Naive thymus-derived CD8-positive, alpha-beta T cell (primary cell): ENCODE data around the gene IYD. TPM values are rescaled to one million over a fixed set of nuclear protein-coding genes. Genes with fewer than 3 reads are reported as not detected.

Source experiments
- ATAC-seq, 2 donors: fragments of 150-1000 bp; cut with Tn5 transposase in 1 of 2; sonication (Bioruptor Pico), chemical (Tn5 transposase) in 1 of 2; 1 replicate in 1 of 2; 2 replicates in 1 of 2; pipeline ENCODE4 v1.10.0; 2021; ENCODE audit warnings: mild to moderate bottlenecking in 2 of 2, moderate library complexity in 2 of 2
- POLR2A ChIA-PET: fragments of 350-600 bp; sonication (Branson Sonifier 250); formaldehyde crosslinking; loops from one replicate; lab custom pipeline; 2021; ENCODE audit warnings: antibody characterized with exemption; lab: Charles Lee
- DNase-seq, 10 donors: peaks; one replicate each; pipeline versions ENCODE4 v3.0.0 to v3.0.0-alpha.2; 2020 to 2022
- H3K27ac Mint-ChIP-seq, 10 donors: one replicate each; pipeline ENCODE4 v1.8.0; 2020 to 2022; ENCODE audit warnings: mild to moderate bottlenecking in 10 of 10, mixed read lengths in 10 of 10, moderate library complexity in 4 of 10, inconsistent platforms in 1 of 10
- H3K27me3 Mint-ChIP-seq, 5 donors: one replicate each; pipeline ENCODE4 v1.8.0; 2021 to 2022; ENCODE audit warnings: mixed read lengths in 5 of 5
- H3K36me3 Mint-ChIP-seq, 3 donors: one replicate each; pipeline ENCODE4 v1.8.0; 2020 to 2022; ENCODE audit warnings: mixed read lengths in 3 of 3, mild to moderate bottlenecking in 2 of 3, inconsistent platforms in 1 of 3
- H3K4me1 Mint-ChIP-seq, 4 donors: one replicate each; pipeline ENCODE4 v1.8.0; 2021 to 2022; ENCODE audit warnings: mixed read lengths in 4 of 4
- H3K4me3 Mint-ChIP-seq, 10 donors: one replicate each; pipeline ENCODE4 v1.8.0; 2020 to 2022; ENCODE audit warnings: mild to moderate bottlenecking in 10 of 10, mixed read lengths in 10 of 10, moderate library complexity in 6 of 10, inconsistent platforms in 1 of 10
- H3K9me3 Mint-ChIP-seq, 9 donors: one replicate each; pipeline ENCODE4 v1.8.0; 2020 to 2022; ENCODE audit warnings: mixed read lengths in 9 of 9, mild to moderate bottlenecking in 3 of 9, inconsistent platforms in 1 of 9, moderate library complexity in 1 of 9
- polyA plus RNA-seq, 3 donors: library from polyadenylated mRNA; unstranded; fragments of 300-500 nt; fragmentation: Illumina TruSeq; gene quantifications; one replicate each; pipeline ENCODE4 v1.2.3, GENCODE V29; 2021
- total RNA-seq, 8 experiments: library from RNA in 2 of 8; stranded (reverse) in 2 of 8; gene quantifications; one replicate each; pipeline ENCODE4 v1.2.3 and lab custom pipeline; 2021 to 2026

Gene IYD
- total and polyA plus RNA-seq, 5 experiments from 2014 or later, result not detected

DNA sequence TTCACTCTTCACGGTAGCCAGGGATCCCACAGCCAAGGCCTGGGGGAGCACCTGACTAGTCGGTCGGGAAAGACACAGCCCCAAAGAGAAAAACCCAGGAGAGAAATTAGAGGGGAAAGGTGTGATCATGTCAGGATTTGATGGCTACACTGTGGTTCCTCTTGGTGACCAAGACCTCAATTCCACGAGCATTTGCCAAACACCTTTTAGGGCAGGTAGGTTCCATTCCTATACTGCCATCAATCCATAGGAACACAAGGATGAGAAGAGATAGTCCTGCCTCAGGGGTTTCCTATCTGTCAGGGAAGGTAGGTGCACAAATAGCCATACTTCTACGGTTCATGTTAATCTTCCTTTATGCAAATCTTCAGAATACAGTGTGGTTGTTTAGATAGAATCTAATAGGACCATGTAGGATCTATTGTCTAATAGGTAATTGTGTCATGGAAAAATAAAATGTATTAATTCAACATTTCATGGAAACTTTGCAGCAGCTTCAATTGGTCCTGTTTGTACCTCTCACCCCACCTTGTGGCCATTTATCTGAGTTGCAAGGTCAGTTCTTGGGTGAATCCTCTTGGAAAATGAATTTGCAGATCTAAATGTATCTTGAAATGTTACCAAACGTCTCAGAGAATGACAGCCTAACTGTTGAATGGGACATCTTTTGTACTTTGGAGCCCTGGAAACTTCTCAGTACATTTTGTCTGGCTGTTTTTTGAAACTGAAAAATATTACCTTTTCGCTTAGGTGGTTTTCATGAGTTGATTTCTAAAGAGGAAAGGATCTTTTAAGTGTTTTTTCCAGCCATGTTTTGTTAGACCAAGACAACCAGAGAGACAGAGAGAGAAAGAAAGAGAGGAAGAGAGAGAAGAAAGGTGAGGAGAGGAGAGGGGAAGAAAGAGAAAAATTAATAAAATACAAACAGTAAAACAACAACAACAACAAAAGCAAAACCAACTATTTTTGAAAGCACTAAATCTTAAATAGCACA is 33.7 kb upstream of the IYD start:
- H3K27me3 Mint-ChIP-seq, result peaks cover 5 to 23% (median 9%) of the 10 kb centered on the region in 5 donors
- ATAC-seq (no peak), DNase-seq (peak in 3 of 10 donors; percentile 8 to 29 (median 10))
- H3K36me3 Mint-ChIP-seq, result no peaks in the 10 kb centered on the region
- no peaks in the 10 kb centered on the region for H3K4me1 Mint-ChIP-seq
- no peaks in the 10 kb centered on the region for H3K9me3 Mint-ChIP-seq
- POLR2A ChIA-PET, result no interaction called here
- no peak overlapping the region for H3K4me3 Mint-ChIP-seq
- no peak overlapping the region for H3K27ac Mint-ChIP-seq

DNA sequence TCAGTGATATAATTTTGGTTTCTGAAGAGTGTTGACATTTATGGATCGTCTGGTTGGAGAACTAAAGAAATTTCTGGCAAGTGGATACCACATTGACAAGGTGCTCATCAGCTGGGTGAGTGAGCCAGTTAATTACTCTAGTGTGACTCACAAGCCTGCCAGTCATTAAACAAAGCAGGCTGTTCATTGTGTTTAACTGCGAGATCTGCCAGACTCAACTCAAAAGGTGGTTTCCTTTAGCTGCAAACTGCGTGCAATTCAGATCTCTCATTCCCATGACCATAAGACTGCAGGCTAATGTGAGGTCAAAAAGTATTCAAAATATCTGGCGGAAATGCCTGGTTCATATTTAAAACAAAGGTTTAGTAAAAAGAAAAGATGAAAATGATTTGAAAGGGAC is 32.5 kb upstream of the IYD start:
- POLR2A ChIA-PET, result no interaction called here
- Mint-ChIP-seq H3K27me3 (peaks cover 5 to 23% (median 9%) of the 10 kb centered on the region in 5 donors), H3K4me1 (no peaks in the 10 kb centered on the region), H3K4me3 (no peak overlapping the region), H3K9me3 (no peaks in the 10 kb centered on the region), H3K36me3 (no peaks in the 10 kb centered on the region), H3K27ac (no peak overlapping the region)
- ATAC-seq (no peak), DNase-seq (no peak)

DNA sequence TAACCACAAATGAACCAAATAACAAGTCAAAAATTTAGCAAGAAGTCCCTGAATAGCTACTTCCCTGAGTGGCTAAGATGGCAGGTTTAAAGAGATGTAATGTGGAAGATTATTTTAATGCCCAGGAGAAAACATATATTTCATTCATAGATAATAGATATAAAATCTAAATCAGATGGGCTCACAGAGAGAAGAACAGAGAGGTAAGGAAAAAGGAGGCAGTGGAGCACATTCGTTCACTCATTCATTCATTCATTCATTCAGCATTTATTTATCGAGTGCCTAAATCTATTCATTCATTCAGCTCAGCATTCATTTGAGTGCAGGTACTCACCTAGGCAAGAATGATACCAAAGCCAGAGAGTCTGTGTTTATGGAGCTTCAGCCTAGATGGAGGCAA is 32.1 kb upstream of the IYD start:
- H3K9me3 Mint-ChIP-seq, result no peaks in the 10 kb centered on the region
- H3K27me3 Mint-ChIP-seq, result peaks cover 5 to 23% (median 9%) of the 10 kb centered on the region in 5 donors
- DNase-seq, result no peak
- no peaks in the 10 kb centered on the region for H3K4me1 Mint-ChIP-seq
- no peak overlapping the region for H3K4me3 Mint-ChIP-seq
- no peak overlapping the region for H3K27ac Mint-ChIP-seq
- no peaks in the 10 kb centered on the region for H3K36me3 Mint-ChIP-seq
- no peak for ATAC-seq
- POLR2A ChIA-PET, result no interaction called here

DNA sequence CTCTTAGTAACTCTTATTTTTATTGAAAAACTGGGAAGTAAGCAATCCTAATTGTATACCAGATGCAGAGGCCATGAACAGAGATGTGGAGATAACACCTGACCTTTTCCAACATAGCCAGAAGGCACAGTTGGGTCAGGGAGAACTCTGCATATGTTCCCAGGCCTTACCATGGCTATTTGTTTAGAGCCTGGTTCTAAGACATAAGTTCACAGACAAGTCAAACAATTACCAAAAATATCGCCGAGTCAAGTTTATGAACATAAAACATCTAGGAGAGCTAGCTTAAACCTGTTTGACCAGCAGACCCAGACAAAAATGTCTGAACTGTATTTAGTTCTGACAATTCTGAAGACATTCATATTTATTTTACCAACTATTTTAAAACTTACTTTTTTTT is 26.7 kb upstream of the IYD start:
- Mint-ChIP-seq H3K27me3 (peaks cover 0 to 6% (median 4%) of the 10 kb centered on the region in 5 donors), H3K4me3 (no peak overlapping the region), H3K36me3 (no peaks in the 10 kb centered on the region), H3K9me3 (no peaks in the 10 kb centered on the region), H3K27ac (no peak overlapping the region), H3K4me1 (no peaks in the 10 kb centered on the region)
- ATAC-seq (no peak), DNase-seq (no peak)
- POLR2A ChIA-PET, result no interaction called here

DNA sequence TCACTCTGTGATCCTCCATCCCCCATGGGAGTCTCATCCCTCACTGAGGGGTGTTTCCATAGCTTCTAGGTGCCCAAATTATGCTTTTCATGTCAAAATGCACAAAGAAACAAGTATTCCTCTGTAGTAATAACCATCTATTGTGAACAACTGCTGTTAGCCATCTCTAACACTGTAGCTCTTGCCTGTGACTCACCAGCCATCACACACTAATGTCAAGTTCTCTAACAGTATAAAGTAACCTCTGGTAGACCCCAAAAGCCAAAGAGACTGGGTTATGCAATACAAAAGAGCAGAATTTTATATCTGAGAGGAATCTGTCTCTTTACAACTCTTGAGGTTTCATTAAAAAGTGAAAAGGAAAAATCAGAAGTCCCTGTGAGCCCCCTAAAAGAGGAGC is 25.4 kb upstream of the IYD start:
- POLR2A ChIA-PET, result no interaction called here

DNA sequence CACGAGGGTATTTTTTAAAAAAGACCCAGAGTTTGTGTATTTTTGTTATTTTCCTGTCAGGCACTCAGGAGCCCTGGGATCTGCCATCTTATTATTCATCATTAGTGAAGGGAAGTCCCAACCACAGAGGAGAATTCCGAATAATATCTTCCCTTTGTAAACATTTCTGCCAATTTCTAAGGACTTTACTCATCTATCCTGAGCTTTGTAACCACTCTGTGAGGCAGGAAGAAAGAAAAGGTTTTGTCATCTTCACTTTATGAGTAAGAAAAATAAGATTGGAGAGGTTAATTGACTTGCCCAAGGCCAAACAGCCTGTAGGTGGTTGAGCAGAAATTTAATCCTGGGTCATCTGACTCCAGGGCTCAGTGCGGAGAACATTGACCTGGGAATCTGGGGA is 23.0 kb upstream of the IYD start:
- POLR2A ChIA-PET, result no interaction called here
- H3K36me3 Mint-ChIP-seq, result no peaks in the 10 kb centered on the region
- H3K9me3 Mint-ChIP-seq, result no peaks in the 10 kb centered on the region
- no peak overlapping the region for H3K27ac Mint-ChIP-seq
- no peak for ATAC-seq
- peaks cover 3 to 15% (median 4%) of the 10 kb centered on the region in 5 donors for H3K27me3 Mint-ChIP-seq
- no peak overlapping the region for H3K4me3 Mint-ChIP-seq
- no peaks in the 10 kb centered on the region for H3K4me1 Mint-ChIP-seq
- DNase-seq, result no peak

More for the DNA sequence above, 25.4 kb upstream of the IYD start:
- Mint-ChIP-seq H3K4me1 (no peaks in the 10 kb centered on the region), H3K27me3 (peaks cover under 1 to 15% (median 4%) of the 10 kb centered on the region in 5 donors), H3K27ac (no peak overlapping the region), H3K9me3 (no peaks in the 10 kb centered on the region), H3K4me3 (no peak overlapping the region), H3K36me3 (no peaks in the 10 kb centered on the region)
- DNase-seq, result no peak
- ATAC-seq, result no peak

DNA sequence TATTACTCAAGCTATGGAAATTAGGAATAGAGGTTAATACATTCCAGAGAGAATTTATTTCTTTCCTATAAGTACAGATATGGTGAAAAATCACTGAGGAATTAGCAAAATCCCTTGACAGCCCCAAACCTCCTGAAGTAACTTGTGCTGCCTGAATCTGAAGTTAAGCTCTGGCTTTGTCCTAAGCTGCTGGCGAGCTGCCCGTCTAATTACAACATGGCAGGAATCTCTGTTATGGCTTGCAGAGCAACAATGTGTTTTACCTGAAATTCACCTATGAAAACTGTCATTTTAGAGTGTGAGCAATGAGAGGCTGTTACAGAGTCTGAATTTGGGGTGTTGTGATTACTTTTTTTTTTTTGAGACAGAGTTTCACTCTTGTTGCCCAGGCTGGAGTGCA is 22.5 kb upstream of the IYD start:
- H3K27ac Mint-ChIP-seq, result no peak overlapping the region
- POLR2A ChIA-PET, result no interaction called here
- ATAC-seq (no peak), DNase-seq (no peak)
- H3K4me3 Mint-ChIP-seq, result no peak overlapping the region
- no peaks in the 10 kb centered on the region for H3K9me3 Mint-ChIP-seq
- H3K4me1 Mint-ChIP-seq, result no peaks in the 10 kb centered on the region
- H3K36me3 Mint-ChIP-seq, result no peaks in the 10 kb centered on the region
- peaks cover 3 to 15% (median 4%) of the 10 kb centered on the region in 5 donors for H3K27me3 Mint-ChIP-seq

DNA sequence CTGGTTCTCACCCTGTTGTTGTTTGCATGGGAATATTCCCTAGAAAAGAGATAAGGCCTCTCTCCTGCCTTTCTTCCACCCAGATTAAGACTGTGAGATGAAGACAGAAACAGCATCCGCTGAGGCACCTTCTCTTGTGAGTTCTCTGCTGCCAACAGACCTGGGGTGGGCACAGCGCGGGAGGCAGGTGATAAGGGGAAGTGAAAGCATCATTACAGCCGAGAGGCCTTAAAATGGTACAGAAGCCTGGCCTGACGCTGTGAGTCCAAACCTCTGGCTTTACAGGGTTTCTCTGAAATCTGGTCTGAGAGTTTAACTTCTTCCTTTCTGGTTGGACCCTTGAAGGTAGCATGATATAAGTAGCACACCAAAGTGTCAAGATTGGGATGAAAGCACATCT is 21.0 kb upstream of the IYD start:
- Mint-ChIP-seq H3K9me3 (no peaks in the 10 kb centered on the region), H3K27ac (no peak overlapping the region), H3K36me3 (no peaks in the 10 kb centered on the region), H3K27me3 (peaks cover 1 to 15% (median 6%) of the 10 kb centered on the region in 5 donors), H3K4me1 (no peaks in the 10 kb centered on the region), H3K4me3 (no peak overlapping the region)
- POLR2A ChIA-PET, result no interaction called here
- DNase-seq (no peak), ATAC-seq (no peak)

DNA sequence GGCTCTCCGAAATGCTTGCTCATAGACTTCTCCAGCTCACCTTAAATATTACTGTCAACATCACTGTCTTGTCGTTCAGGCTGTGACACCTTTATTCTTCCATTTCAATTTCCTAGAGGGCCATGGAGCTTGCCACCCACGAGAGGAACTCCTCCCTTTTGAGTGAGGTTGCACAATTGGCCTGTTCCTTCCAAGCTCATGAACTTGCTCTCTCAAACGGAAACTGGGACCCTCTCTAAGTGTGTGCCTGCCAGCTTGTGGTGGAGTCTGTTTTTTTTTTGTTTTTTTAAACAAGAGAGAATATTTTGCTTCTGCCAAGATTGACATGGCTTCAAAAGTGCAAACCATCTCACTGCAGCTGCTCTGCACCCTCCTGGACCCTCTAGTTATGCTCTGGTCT is 19.3 kb upstream of the IYD start:
- POLR2A ChIA-PET, result no interaction called here
- ATAC-seq, result no peak
- H3K4me3 Mint-ChIP-seq, result no peak overlapping the region
- H3K36me3 Mint-ChIP-seq, result no peaks in the 10 kb centered on the region
- no peaks in the 10 kb centered on the region for H3K9me3 Mint-ChIP-seq
- DNase-seq, result no peak
- no peak overlapping the region for H3K27ac Mint-ChIP-seq
- no peaks in the 10 kb centered on the region for H3K4me1 Mint-ChIP-seq
- H3K27me3 Mint-ChIP-seq, result peaks cover 1 to 15% (median 6%) of the 10 kb centered on the region in 5 donors

DNA sequence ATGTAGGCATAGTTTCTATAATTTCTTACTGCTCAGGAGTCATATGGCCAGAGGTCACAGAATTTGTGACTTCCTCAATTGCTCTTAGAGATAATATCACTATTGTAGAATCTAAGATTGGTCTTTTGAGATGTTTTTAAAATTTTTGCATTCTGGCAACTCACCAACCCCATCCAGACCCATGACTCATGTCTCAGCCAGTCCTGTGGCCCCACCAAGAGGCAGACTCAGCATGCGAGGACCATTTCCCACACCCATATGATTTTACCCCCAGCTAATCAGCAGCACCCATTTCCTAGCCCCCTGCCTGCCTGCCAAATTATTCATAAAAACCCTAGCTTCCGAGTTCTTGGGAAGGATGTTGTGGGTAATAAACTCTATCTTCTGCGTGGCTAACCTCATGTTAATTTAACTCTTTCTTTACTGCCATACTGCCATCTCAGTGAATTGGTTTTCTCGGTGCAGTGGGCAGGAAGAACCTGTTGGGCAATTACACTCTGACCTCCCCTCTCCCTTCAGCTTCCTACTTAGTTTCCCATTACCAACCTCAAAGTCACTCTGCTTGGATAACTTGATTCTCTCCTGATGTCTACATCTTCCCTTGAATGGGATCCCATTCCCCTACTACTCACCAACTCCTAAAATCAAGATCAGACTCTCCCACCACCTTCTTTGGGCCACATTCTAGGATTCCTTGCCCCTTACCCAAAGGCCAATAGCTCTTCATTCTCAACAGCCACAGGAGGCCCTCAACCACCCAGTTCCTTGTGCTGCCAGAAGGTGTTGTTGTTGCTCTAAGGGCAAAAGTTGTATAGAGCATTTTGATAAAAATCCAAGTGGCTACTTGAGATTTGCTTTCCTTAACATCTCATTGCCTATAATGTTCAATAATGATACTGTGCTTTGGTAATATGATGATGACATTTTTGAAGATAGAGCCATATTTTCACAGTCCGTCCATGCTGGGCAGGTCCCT is 16.2 kb upstream of the IYD start:
- H3K4me3 Mint-ChIP-seq, result no peak overlapping the region
- H3K27me3 Mint-ChIP-seq, result peaks cover 0 to 22% (median 5%) of the 10 kb centered on the region in 5 donors
- no peak overlapping the region for H3K27ac Mint-ChIP-seq
- ATAC-seq (no peak), DNase-seq (no peak)
- no peaks in the 10 kb centered on the region for H3K9me3 Mint-ChIP-seq
- POLR2A ChIA-PET, result no interaction called here
- no peaks in the 10 kb centered on the region for H3K4me1 Mint-ChIP-seq
- no peaks in the 10 kb centered on the region for H3K36me3 Mint-ChIP-seq

DNA sequence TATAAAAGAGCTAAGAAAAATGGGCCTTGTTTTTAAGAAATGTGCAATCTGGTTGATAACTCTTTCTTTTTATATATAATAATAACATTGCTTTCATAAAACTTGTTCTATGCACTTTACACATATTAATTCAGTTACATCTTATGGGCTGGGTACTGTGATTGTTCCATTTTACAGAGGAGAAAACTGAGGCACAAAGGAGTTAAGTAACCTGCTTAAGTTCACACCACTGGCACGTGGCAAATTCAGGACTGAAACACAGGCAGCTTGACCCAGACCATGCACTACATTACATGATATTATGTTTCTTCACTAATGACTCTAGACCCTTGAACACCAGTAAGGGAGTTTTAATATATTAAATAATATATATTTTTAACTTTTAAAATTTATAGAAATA is 15.4 kb upstream of the IYD start:
- ATAC-seq, result no peak
- Mint-ChIP-seq H3K36me3 (no peaks in the 10 kb centered on the region), H3K4me1 (no peaks in the 10 kb centered on the region), H3K4me3 (no peak overlapping the region), H3K9me3 (no peaks in the 10 kb centered on the region), H3K27me3 (peaks cover 0 to 21% (median 2%) of the 10 kb centered on the region in 5 donors), H3K27ac (no peak overlapping the region)
- no peak for DNase-seq
- POLR2A ChIA-PET, result no interaction called here

DNA sequence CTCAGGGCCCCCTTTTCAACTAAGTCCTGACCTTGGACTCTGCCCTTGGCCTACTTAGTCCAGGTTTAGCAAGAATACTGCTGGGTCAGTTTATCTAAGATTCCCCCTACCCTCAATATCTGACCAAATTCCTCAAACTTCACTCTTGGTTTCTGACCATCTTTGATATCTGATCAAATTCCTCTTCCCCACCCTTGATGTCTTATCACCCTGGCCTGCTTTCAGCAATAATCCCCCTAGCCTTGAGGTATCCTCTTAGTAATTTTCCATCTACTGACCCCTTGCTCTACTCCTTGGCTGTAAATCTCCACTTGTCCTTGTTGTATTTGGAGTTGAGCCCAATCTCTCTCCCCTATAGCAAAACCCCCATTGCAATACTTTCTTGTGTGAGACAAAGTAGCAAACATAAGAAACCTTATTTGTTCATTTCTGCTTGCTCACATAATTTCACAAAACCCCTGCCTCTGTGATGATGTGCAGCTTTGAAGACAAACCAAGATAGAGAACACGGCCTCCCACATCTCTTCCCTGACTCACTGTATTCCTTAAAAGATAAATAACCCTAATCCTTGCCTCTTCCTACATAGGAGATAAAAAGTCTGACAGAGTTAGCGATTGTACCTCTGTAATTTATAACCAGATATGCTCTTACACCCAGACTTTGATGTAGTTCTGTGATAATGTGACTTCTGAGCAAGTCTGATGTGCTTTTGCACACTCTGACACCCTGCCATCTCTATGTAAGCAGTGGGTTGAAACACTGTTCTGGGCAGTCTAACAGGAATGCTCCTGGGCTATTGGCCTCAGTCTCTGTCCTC is 13.8 kb upstream of the IYD start:
- POLR2A ChIA-PET, result no interaction called here

More for the DNA sequence above, 13.8 kb upstream of the IYD start:
- Mint-ChIP-seq H3K36me3 (no peaks in the 10 kb centered on the region), H3K4me3 (no peak overlapping the region), H3K4me1 (no peaks in the 10 kb centered on the region), H3K9me3 (no peaks in the 10 kb centered on the region), H3K27me3 (peaks cover 0 to 18% (median 2%) of the 10 kb centered on the region in 5 donors), H3K27ac (no peak overlapping the region)
- ATAC-seq, result no peak
- DNase-seq, result no peak
